Activated CD4-positive, alpha-beta T cell treated with anti-CD3 and anti-CD28 coated beads, Interleukin-2, amount 50 U/mL, for 4 hours (primary cell): ENCODE results near the gene TNFRSF6B.
A peak's percentile ranks its signal among the peaks of the same experiment; 100 is the strongest.
"Not testable (repeated sequence)": the region's sequence is repeated elsewhere in the genome, so short reads cannot be mapped to it uniquely, and the experiment has no call there.

ENCODE experiments used
- DNase-seq, 2 experiments: peaks; one replicate each; pipeline ENCODE4 v3.0.0-alpha.2; 2020

TNFRSF6B gene

GRCh38 chr20:63711085-63711645, 14.7 kb downstream of the TNFRSF6B start:
- DNase-seq, result no peak

GRCh38 chr20:63712191-63712590, 15.7 kb downstream of the TNFRSF6B start:
- DNase-seq, result no peak

- no peak for DNase-seq
These were observed 18.4 kb downstream of the TNFRSF6B start for GRCh38 chr20:63714858-63715257.

- DNase-seq, result no peak
These were observed 22.5 kb downstream of the TNFRSF6B start for GRCh38 chr20:63718996-63719395.

GRCh38 chr20:63722967-63723622, 26.6 kb downstream of the TNFRSF6B start:
- not testable (repeated sequence) for DNase-seq

- DNase-seq, result not testable (repeated sequence)
These were observed 33.8 kb downstream of the TNFRSF6B start for GRCh38 chr20:63730189-63730733.

GRCh38 chr20:63731410-63731809, 35.0 kb downstream of the TNFRSF6B start:
- DNase-seq, result no peak

DNA sequence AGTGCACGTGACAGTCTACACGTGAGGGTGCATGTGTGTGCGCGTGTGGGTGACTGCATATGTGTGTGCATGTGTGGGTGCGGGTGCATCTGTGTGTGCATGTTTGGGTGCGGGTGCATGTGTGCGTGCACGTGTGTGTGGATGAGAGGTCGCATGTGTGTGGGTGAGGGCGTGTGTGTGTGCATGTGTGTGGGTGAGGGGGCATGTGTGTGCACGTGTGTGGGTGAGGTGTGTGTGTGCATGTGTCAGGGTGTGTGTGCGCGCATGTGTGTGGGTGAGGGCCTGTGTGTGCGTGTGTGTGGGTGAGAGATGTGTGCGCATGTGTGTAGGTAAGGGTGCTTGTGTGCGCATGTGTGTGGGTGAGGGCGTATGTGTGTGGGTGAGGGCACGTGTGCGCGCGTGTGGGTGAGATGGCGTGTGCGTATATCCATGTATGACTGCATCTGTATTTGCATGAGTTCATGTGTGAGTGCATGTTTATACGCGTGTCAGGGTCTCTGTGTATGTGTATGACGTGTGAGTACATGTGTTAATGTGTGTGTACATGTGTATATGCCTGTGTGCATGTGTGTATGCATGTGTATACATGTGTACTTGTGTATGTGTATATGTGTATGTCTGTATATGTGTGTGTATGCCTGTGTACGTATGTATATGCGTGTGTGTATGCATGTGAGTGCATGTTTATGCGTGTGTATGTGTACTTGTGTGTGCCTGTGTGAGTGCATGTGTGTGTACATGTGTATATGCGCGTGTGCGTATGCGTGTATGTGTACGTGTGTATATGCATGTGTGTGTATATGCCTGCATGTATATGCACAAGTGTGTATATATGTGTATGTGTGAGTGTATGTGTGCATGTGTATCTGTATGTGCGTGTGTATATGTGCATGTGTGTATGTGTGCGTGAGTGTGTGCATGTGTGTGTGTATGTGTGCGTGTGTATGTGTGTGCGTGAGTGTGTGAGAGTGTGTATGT, 36.0 kb downstream of the TNFRSF6B start:
- no peak for DNase-seq

- no peak for DNase-seq
These were observed 36.7 kb downstream of the TNFRSF6B start for GRCh38 chr20:63733117-63733516.

DNA sequence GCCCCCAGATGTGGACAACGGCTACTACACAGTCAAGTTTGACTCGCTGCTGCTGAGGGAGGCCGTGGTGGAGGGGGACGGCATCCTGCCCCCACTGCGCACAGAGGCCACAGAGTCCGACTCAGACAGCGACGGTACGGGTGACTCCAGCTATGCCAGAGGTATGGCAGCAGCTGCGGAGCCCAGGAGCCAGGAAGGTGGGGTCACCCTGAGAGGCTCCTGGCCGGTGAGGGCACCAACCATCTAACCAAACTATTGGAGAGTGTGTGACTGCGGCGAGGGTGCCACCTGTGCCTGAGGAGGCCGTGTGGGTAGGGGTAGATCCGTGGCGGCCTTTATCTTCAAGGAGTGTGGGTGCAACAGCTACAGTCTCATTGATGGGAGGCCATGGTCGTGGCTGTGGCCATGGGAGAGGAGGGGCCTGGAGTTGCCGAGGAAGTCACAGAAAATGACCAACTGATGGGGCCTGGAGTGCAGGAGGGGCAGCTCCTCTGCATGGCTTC, 37.2 kb downstream of the TNFRSF6B start:
- no peak for DNase-seq

- no peak for DNase-seq
These were observed 37.9 kb downstream of the TNFRSF6B start for GRCh38 chr20:63734111-63734945.

DNA sequence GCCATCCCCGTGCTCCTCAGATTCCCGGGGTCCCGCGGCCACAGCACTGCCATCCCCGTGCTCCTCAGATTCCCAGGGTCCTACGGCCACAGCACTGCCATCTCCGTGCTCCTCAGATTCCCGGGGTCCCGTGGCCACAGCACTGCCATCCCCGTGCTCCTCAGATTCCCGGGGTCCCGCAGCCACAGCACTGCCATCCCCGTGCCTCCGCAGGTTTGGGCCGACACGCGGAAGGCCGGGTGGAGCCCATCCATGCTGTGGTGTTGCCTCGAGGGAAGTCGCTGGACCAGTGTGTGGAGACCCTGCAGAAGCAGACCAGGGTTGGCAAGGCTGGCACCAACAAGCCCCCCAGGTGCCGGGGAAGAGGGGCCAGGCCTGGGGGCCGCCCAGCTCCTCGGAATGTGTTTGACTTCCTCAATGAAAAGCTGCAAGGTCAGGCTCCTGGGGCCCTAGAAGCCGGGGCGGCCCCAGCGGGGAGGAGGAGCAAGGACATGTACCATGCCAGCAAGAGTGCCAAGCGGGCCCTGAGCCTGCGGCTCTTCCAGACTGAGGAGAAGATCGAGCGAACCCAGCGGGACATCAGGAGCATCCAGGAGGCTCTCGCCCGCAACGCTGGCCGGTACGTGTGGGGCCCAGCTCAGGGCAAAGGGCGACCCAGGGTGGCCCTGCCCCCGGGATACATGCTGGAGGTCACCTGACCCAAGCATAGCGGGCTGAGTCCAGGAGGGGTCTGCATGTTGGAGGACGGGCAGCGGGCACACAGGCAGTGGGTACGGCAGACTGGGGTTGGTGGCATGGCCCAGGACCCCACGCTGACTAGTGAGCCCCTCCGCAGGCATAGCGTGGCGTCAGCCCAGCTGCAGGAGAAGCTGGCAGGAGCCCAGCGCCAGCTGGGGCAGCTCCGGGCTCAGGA, 38.8 kb downstream of the TNFRSF6B start:
- no peak for DNase-seq

DNA sequence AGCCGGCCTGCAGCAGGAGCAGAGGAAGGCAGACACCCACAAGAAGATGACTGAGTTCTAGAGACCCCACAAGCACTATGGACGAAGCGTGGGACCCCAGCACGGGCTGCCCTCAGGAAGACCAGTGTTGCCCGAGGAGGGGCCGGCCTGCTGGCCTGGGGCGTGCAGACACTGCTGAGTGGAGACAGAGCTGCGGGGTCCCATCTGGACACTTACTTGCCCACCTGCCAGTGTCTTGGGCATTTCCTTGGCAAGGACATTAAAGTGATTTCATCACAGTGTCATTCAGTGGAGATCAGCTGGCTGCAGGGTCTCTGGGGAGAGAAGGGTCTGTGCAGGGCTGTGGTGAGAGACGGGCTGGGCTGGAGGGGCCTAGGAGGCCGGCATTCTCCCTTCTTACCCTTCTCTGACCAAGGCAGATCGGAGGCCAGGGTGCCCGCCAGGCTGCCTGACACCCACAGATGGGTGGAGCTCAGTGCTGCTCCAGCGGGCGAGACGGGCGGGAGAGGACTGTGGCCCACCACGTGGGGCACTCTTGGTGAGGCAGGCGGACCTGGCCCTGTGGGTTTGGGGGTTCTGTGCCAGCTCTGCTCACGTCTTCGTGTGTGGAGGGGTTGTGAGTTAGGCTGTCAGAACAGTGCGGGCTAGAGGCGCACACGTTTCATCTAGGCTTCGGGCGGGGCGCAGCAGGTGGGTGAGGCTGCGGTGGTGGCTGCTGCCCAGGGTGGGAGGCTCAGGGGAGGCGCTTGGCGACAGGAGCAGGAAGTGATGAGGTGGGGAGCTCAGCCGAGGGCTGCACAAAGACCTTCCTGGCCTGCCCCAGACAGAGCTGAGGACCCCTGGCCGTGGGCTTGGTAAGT, 39.6 kb downstream of the TNFRSF6B start, which contains the start of gene LIME1:
Gene LIME1 (plus strand): TSS at position 806 of the 860 bp plus-strand sequence. CDS start 886 bp downstream, outside the sequence.
- DNase-seq, result peak; percentile 58 to 63

DNA sequence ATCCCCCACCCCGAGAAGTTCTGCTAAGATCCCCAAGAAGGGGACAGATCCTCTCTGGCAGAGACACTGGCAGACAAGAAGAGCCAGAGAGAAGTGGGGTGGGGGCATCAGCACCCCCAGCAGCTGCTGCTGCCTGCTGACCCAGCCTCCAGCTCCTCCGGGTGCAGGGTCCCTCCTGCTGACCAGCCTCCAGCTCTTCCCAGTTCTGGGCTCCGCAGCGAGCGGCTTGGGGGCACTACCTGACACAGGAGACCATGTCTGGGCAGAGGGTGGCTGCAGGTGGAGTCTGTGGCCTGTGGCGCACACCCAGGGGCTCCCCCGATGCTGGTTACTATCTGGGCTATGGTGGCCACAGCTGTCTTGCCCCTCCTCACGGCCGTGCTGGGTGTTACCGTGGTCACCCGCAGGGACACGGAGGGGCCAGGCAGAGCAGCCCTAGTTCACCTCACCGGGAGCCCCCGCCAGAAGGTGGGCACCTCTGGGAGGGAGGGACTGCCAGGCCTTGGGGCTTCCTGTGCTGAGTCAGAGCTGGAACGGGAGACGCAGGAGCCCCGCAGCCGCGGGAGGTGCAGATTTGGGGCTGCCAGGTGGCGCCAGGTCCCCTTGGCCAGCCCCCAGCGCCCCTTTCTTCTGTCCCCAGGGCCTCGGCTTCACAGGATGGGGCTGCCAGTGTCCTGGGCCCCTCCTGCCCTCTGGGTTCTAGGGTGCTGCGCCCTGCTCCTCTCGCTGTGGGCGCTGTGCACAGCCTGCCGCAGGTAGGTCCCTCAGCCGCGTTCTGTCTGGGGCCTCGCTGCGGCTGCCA, 40.6 kb downstream of the TNFRSF6B start:
- peak; percentile 40 to 43 for DNase-seq

GRCh38 chr20:63737695-63737944, 41.2 kb downstream of the TNFRSF6B start:
- no peak for DNase-seq

GRCh38 chr20:63737945-63738686, 41.7 kb downstream of the TNFRSF6B start:
- no peak for DNase-seq

- no peak for DNase-seq
These were observed 42.3 kb downstream of the TNFRSF6B start for GRCh38 chr20:63738687-63739129.
